Mesothelial cell of epicardium (in vitro differentiated cells): ENCODE measurements around the gene TMEM229B. TPM values are rescaled to one million over a fixed set of nuclear protein-coding genes. Genes with fewer than 3 reads are reported as not detected.

Experiments used
- DNase-seq, 2 experiments: peaks; one replicate each; pipeline ENCODE4 v3.0.0; 2021; ENCODE audit warnings: low spot score in 2 of 2; ENCODE audit not compliant: unreplicated experiment in 2 of 2
- H3K27ac Mint-ChIP-seq: 2 replicates; pipeline ENCODE4 v1.8.0; 2021; ENCODE audit warnings: mixed read lengths
- H3K27me3 Mint-ChIP-seq: 2 replicates; pipeline ENCODE4 v1.8.0; 2021; ENCODE audit warnings: low read depth, mixed read lengths
- H3K36me3 Mint-ChIP-seq: 2 replicates; pipeline ENCODE4 v1.8.0; 2021; ENCODE audit warnings: mixed read lengths
- H3K4me1 Mint-ChIP-seq: 2 replicates; pipeline ENCODE4 v1.8.0; 2021; ENCODE audit warnings: mixed read lengths
- H3K4me3 Mint-ChIP-seq: 2 replicates; pipeline ENCODE4 v1.8.0; 2021; ENCODE audit warnings: mild to moderate bottlenecking, moderate library complexity, mixed read lengths
- H3K9me3 Mint-ChIP-seq: 2 replicates; pipeline ENCODE4 v1.8.0; 2021; ENCODE audit warnings: mixed read lengths
- CTCF ChIP-seq: fragments of 200-600 bp; sonication (generic); IDR thresholded peaks from one replicate; pipeline ENCODE4 v1.5.0; 2021; ENCODE audit warnings: antibody characterized with exemption; ENCODE audit not compliant: unreplicated experiment
- total RNA-seq: library from RNA; stranded (reverse); gene quantifications from 3 replicates; pipeline ENCODE4 v1.2.1, GENCODE V29; 2021

The TMEM229B gene
- total RNA-seq, 1 donor from 2014 or later = 0.83 TPM

- Mint-ChIP-seq H3K9me3 (no peaks in the 10 kb centered on the region), H3K4me1 (peaks cover 10% of the 10 kb centered on the region), H3K4me3 (no peak overlapping the region), H3K36me3 (no peaks in the 10 kb centered on the region), H3K27ac (no peak overlapping the region), H3K27me3 (no peaks in the 10 kb centered on the region)
- DNase-seq = no peak
- TF ChIP-seq CTCF = no peak
Observed at GRCh38 chr14:67477926-67478799, 10.4 kb downstream of the TMEM229B start.

DNA sequence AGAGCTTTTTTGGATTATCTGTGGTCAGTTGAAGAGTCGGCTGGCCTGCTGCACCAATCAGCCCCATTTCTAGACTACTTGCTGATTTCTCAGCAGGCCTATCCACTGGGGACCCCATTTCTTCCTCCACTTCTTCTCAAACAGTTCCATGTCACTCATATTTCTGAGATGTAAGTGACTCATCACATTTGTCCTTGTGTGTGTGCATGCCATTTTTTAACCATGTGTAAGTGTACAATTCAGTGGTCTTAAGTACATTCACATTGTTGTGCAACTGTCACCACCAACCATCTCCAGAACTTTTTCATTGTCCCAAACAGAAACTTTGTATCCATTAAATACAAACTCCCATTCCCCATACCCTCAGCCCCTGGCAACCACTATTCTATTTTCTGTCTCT lies 14.2 kb downstream of the TMEM229B start:
- no peak overlapping the region for H3K4me3 Mint-ChIP-seq
- no peak overlapping the region for H3K27ac Mint-ChIP-seq
- no peak for DNase-seq
- no peaks in the 10 kb centered on the region for H3K36me3 Mint-ChIP-seq
- H3K4me1 Mint-ChIP-seq = peaks cover 3% of the 10 kb centered on the region
- no peaks in the 10 kb centered on the region for H3K27me3 Mint-ChIP-seq
- TF ChIP-seq CTCF = no peak
- no peaks in the 10 kb centered on the region for H3K9me3 Mint-ChIP-seq

DNA sequence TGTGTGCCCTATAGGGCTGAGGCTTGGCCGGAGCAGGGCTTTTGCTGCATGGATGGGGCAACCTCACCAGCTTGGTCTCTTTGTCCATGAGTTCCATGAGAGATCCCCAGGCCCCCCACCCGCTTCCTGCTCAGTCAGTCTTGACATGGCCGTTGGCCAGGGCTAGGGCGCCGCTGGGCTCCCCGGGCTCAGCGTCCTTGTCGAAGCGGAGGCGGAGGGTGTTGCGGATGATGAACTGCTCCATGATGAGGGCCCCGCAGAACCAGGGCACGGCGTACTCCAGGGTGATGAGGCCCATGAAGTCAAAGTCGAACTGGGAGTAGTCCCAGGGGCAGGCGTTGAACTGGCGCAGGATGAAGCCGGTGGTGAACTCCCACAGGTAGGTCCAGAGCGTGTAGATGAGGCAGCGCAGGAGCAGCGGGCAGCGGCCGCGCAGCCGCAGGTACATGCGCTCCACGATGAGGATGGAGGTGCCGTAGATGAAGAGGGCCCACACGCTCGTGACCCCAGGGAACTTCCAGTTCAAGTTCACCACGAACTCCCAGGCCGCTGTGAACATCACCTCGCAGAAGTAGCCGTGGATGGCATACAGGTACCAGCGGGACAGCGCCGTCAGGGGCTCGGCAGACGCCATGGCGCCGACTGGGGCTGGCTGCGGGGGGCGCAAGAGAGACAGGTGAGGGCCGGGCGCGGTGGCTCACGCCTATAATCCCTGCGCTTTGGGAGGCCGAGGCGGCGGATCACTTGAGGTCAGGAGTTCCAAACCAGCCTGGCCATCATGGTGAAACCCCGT lies 15.0 kb downstream of the TMEM229B start:
- no peaks in the 10 kb centered on the region for H3K36me3 Mint-ChIP-seq
- H3K4me3 Mint-ChIP-seq = no peak overlapping the region
- no peak overlapping the region for H3K27ac Mint-ChIP-seq
- H3K4me1 Mint-ChIP-seq = peaks cover 3% of the 10 kb centered on the region
- no peak for TF ChIP-seq CTCF
- DNase-seq = no peak
- H3K27me3 Mint-ChIP-seq = no peaks in the 10 kb centered on the region
- no peaks in the 10 kb centered on the region for H3K9me3 Mint-ChIP-seq

GRCh38 chr14:67472726-67473125 lies 15.8 kb downstream of the TMEM229B start:
- peaks cover 1% of the 10 kb centered on the region for H3K4me1 Mint-ChIP-seq
- H3K27me3 Mint-ChIP-seq = no peaks in the 10 kb centered on the region
- no peaks in the 10 kb centered on the region for H3K36me3 Mint-ChIP-seq
- H3K4me3 Mint-ChIP-seq = no peak overlapping the region
- H3K9me3 Mint-ChIP-seq = no peaks in the 10 kb centered on the region
- no peak overlapping the region for H3K27ac Mint-ChIP-seq
- DNase-seq = no peak
- TF ChIP-seq CTCF = no peak

DNA sequence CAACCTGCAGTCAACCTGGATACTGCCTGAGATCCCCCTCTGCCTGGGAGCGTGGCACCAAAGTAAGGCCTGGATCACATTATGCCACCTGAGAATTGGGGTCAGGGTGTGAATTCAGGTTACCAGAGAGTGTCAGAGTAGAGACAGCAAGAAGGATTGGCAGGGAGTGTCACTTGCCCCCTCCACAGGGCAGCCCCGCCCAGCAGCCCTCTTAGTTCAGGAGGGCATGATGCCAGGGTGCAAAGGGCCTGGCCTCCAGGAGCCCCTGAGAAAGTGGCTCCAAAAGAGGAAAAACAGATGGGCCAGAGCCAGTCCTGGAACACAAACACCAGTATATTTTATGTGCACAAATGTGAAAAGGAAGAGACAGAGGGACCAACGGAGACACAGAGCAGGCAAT lies 18.6 kb downstream of the TMEM229B start:
- DNase-seq = no peak
- peaks cover 3% of the 10 kb centered on the region for H3K27me3 Mint-ChIP-seq
- no peak overlapping the region for H3K4me3 Mint-ChIP-seq
- H3K4me1 Mint-ChIP-seq = no peaks in the 10 kb centered on the region
- no peaks in the 10 kb centered on the region for H3K9me3 Mint-ChIP-seq
- no peaks in the 10 kb centered on the region for H3K36me3 Mint-ChIP-seq
- TF ChIP-seq CTCF = no peak
- no peak overlapping the region for H3K27ac Mint-ChIP-seq
